Stomach (tissue), 9 donors: ENCODE measurements around the gene NT5DC3. TPM values are rescaled to one million over a fixed set of nuclear protein-coding genes. Genes with fewer than 3 reads are reported as not detected.

Experiments
- DNase-seq, 2 donors: peaks; one replicate each; pipeline versions ENCODE4 v3.0.0 to v3.0.0-alpha.2; 2013 to 2019
- H3K27ac ChIP-seq, 5 donors: fragments of 200-600 bp in 4 of 5; sonication (generic) in 4 of 5; one replicate each; pipeline ENCODE4 v1.5.1; 2013 to 2019; ENCODE audit warnings: mild to moderate bottlenecking in 1 of 5, moderate library complexity in 1 of 5
- H3K27me3 ChIP-seq, 3 donors: fragments of 200-600 bp; sonication (generic); one replicate each; pipeline ENCODE4 v1.5.1; 2017 to 2019; ENCODE audit warnings: mixed run types in 1 of 3
- H3K36me3 ChIP-seq, 4 donors: fragments of 200-600 bp; sonication (generic); 1 replicate in 3 of 4; 2 replicates in 1 of 4; pipeline ENCODE4 v1.5.1; 2016 to 2019
- H3K4me1 ChIP-seq, 4 donors: fragments of 200-600 bp; sonication (generic); one replicate each; pipeline ENCODE4 v1.5.1; 2016 to 2019
- H3K4me3 ChIP-seq, 4 donors: fragments of 200-600 bp; sonication (generic) in 3 of 4; one replicate each; pipeline ENCODE4 v1.5.1; 2016 to 2019; ENCODE audit warnings: mild to moderate bottlenecking in 1 of 4
- H3K9me3 ChIP-seq, 4 donors: fragments of 200-600 bp; sonication (generic); one replicate each; pipeline ENCODE4 v1.5.1; 2016 to 2019
- EP300 ChIP-seq: sonication (generic); formaldehyde crosslinking; IDR thresholded peaks from one replicate; pipeline ENCODE4 v1.6.1; 2017; ENCODE audit warnings: antibody characterized with exemption
- POLR2A ChIP-seq, 4 donors: fragments of 450-650 bp; IDR thresholded peaks; one replicate each; pipeline ENCODE4 v1.6.1; 2016; ENCODE audit warnings: antibody characterized with exemption in 4 of 4, control low read depth in 2 of 4, mild to moderate bottlenecking in 1 of 4, moderate library complexity in 1 of 4
- POLR2AphosphoS5 ChIP-seq, 3 donors: sonication (generic); formaldehyde crosslinking; IDR thresholded peaks; one replicate each; pipeline ENCODE4 v1.6.1; 2016; ENCODE audit warnings: antibody characterized with exemption in 3 of 3
- WGBS, 5 donors: extraction: QIAGEN DNeasy Blood & Tissue Kit in 3 of 5; methylation state at CpG; one replicate each; pipeline versions ENCODE4 v1.1.5 to v1.1.7; 2013 to 2018; 5-methylcytosine and 5-hydroxymethylcytosine counted together
- intact Hi-C: fragments of 100-400 bp; cut with DNase I; formaldehyde crosslinking; loops from one replicate; pipeline ENCODE4 v1.15.1; 2023; ENCODE audit warnings: low total_unique reads
- polyA plus RNA-seq, 3 donors: library from polyadenylated mRNA; stranded (reverse); fragments of 200-250 nt; gene quantifications; one replicate each; pipeline ENCODE4 v1.2.3, GENCODE V29; 2013
- total RNA-seq, 5 donors: library from RNA; depleted of rRNA; stranded (reverse); fragments of >200 nt; gene quantifications; one replicate each; pipeline versions ENCODE4 v1.1.0 to v1.2.3, GENCODE V29; 2014 to 2016
- TF ChIP-seq, protein P1 (sequence below), 7 experiments: fragments of 450-650 bp in 4 of 7; fragments of 200-600 bp in 3 of 7; sonication (generic) in 3 of 7; IDR thresholded peaks; one replicate each; pipeline ENCODE4 v1.5.1; 2016 to 2019; ENCODE audit warnings: antibody characterized with exemption in 7 of 7, control low read depth in 2 of 7, mild to moderate bottlenecking in 1 of 7
- donor health status: healthy with polysubstance abuse.
- donor health status: Bipolar disorder and iron deficiency.
- donor health status: healthy.

The NT5DC3 gene
- total and polyA plus RNA-seq, 8 donors = 0.76 to 42.9 (median 8.7) TPM

DNA sequence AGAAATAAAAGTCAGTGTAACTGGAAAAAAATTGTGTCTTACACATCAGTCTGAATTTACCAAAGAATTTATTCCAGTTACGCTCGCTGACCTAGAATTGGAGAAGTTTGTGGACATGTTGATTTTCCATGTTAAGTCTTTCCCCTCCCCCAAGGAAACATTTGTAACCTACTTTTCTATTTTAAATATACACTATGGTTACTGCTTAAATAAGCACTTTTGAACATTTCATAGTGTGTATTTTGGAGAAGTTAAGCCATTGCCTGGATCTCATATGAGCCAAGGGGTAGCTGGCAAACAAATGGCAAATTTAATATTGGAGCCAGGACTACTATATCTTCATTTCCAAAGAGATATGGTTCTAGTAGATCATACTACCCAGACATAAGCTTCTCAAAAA lies 42.9 kb upstream of the NT5DC3 start:
- TF ChIP-seq, protein P1, sequence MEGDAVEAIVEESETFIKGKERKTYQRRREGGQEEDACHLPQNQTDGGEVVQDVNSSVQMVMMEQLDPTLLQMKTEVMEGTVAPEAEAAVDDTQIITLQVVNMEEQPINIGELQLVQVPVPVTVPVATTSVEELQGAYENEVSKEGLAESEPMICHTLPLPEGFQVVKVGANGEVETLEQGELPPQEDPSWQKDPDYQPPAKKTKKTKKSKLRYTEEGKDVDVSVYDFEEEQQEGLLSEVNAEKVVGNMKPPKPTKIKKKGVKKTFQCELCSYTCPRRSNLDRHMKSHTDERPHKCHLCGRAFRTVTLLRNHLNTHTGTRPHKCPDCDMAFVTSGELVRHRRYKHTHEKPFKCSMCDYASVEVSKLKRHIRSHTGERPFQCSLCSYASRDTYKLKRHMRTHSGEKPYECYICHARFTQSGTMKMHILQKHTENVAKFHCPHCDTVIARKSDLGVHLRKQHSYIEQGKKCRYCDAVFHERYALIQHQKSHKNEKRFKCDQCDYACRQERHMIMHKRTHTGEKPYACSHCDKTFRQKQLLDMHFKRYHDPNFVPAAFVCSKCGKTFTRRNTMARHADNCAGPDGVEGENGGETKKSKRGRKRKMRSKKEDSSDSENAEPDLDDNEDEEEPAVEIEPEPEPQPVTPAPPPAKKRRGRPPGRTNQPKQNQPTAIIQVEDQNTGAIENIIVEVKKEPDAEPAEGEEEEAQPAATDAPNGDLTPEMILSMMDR (IDR thresholded peaks at IDR 0.05) = no peak
- TF ChIP-seq POLR2A (IDR thresholded peaks at IDR 0.05) (no peak), POLR2AphosphoS5 (IDR thresholded peaks at IDR 0.05) (no peak), EP300 (no peak)
- no peaks in the 10 kb centered on the region for H3K36me3 ChIP-seq
- no peaks in the 10 kb centered on the region for H3K9me3 ChIP-seq
- 82 to 87% (median 84%) methylated on average over 2 of the region's 2 CpGs for WGBS, 5 donors
- no peak overlapping the region for H3K27ac ChIP-seq
- intact Hi-C loops = no loop called here
- H3K4me1 ChIP-seq = peaks cover 0 to 5% (median 0%) of the 10 kb centered on the region in 4 donors
- H3K4me3 ChIP-seq = no peak overlapping the region
- H3K27me3 ChIP-seq = no peaks in the 10 kb centered on the region
- DNase-seq = no peak

DNA sequence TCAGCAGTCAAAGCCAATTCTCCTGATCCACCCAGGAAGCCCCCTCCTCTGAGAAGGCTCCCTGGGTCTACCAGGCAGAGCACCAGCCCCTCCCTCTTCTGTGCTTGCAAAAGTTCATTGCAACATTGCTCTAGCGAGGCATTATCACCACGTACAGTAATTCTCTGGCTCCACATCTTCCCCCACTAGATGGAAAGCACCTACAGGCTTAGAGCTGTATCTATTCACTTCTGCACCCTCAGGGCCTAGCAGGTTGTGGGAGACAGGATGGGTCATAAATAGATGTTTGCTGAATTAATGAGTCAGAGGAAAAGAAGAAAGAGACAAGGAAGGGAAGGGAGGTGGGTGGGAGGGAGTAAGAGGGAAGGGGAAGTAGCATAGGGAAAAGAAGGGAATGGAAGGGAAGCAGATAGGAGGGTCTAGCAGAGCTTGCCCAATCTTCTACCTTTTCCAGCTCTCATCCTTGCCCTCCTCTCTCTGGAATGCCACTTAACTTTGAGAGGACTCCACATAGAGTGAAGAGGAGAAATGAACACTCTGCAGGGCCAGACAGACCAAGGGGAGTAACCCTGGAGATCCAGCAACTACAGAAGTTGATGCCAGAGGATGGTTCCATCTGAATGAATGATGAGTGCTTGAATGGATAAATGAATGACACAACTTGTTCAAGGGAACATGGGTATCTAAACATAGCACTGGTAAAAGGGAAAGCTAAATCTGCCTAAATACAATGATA lies 42.0 kb upstream of the NT5DC3 start:
- H3K9me3 ChIP-seq = no peaks in the 10 kb centered on the region
- no peaks in the 10 kb centered on the region for H3K27me3 ChIP-seq
- 55 to 69% (median 61%) methylated on average over 2 of the region's 2 CpGs for WGBS, 5 donors
- DNase-seq = no peak
- no peak overlapping the region for H3K4me3 ChIP-seq
- peaks cover 0 to 5% (median 1%) of the 10 kb centered on the region in 4 donors for H3K4me1 ChIP-seq
- TF ChIP-seq, protein P1 (IDR thresholded peaks at IDR 0.05) = no peak
- no peak for TF ChIP-seq POLR2A (IDR thresholded peaks at IDR 0.05)
- TF ChIP-seq POLR2AphosphoS5 (IDR thresholded peaks at IDR 0.05) = no peak
- no peak for TF ChIP-seq EP300
- no peaks in the 10 kb centered on the region for H3K36me3 ChIP-seq
- no peak overlapping the region for H3K27ac ChIP-seq
- intact Hi-C loops = no loop called here

DNA sequence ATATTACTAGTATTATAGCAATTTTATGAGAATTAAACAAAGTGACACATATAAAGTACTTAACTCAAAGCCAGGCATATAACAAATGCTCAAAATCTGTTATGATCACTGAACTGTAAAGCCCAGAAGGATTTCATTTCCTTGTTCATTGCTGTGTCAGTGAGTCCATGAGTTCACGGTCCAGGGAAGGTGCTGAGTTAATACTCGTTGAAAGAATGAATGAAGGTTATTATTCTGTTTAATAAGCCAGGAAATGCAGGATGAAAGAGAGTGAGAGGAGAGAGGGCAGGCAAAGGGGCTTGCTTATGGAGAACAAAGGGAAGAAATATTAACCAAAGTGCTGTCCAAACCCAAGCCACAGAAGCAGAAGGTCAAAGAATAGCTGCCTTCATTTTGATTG lies 40.2 kb upstream of the NT5DC3 start:
- intact Hi-C loops = no loop called here
- H3K9me3 ChIP-seq = no peaks in the 10 kb centered on the region
- H3K36me3 ChIP-seq = no peaks in the 10 kb centered on the region
- no peaks in the 10 kb centered on the region for H3K27me3 ChIP-seq
- no peak for DNase-seq
- WGBS, 5 donors = 45 to 65% (median 61%) methylated on average over 2 of the region's 2 CpGs
- H3K4me3 ChIP-seq = no peak overlapping the region
- no peak overlapping the region for H3K27ac ChIP-seq
- peaks cover 0 to 5% (median 2%) of the 10 kb centered on the region in 4 donors for H3K4me1 ChIP-seq
- TF ChIP-seq POLR2A (IDR thresholded peaks at IDR 0.05) (no peak), EP300 (no peak), POLR2AphosphoS5 (IDR thresholded peaks at IDR 0.05) (no peak)
- TF ChIP-seq, protein P1 (IDR thresholded peaks at IDR 0.05) = no peak

DNA sequence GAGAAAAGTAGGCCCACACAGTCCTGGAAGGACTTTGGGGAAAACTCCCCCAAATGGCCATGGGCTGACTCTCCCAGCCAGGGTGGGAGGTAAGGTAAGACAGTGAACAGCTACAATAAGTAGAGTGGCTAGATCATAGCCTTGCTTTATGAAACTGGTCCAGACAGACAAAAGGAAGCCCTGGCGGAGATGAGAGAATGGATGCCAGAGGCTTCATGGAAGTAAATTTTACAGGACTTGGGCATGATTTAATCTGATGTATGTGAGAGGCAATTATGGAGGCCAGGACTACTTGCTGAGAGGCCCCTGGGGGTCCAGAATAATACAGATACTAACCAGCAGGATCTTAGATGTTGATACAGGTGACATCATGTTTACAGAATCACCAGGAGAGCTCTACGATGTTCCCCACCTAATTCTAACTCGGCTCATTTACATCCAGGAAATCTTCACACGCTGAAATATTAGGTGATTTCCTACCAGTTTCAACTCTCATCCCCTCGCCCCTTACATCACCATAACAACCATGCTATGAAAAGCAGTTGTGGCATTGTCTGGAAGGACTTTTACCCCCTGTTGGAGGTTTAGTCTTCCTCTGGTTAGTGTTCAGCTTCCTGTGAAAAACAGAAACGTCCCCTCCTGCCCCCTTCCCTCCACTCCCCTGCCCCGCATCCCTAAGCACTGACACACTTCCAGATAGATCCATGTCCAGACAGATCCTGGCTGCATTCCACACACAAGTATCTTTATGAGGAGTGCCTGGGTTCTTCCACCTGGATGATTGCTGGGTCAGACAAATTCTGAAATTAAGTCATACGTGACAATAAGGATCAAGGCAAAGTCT lies 39.5 kb upstream of the NT5DC3 start:
- Histone ChIP-seq H3K4me1 (peaks cover 0 to 5% (median 2%) of the 10 kb centered on the region in 4 donors), H3K9me3 (no peaks in the 10 kb centered on the region), H3K36me3 (no peaks in the 10 kb centered on the region), H3K27ac (no peak overlapping the region), H3K27me3 (no peaks in the 10 kb centered on the region), H3K4me3 (no peak overlapping the region)
- WGBS, 5 donors = 39 to 55% (median 42%) methylated on average over 8 of the region's 8 CpGs
- DNase-seq = no peak
- TF ChIP-seq POLR2AphosphoS5 (IDR thresholded peaks at IDR 0.05) (no peak), EP300 (no peak), POLR2A (IDR thresholded peaks at IDR 0.05) (no peak)
- TF ChIP-seq, protein P1 (IDR thresholded peaks at IDR 0.05) = no peak
- intact Hi-C loops = no loop called here
